Measurements from ENCODE around the gene NR2F6.
A peak's percentile ranks its signal among the peaks of the same experiment; 100 is the strongest.
"Not testable (repeated sequence)": the region's sequence is repeated elsewhere in the genome, so short reads cannot be mapped to it uniquely, and the experiment has no call there.

Gene NR2F6

GRCh38 chr19:17210296-17210695, 35.4 kb downstream of the NR2F6 start:
- no peak for DNase-seq

DNA sequence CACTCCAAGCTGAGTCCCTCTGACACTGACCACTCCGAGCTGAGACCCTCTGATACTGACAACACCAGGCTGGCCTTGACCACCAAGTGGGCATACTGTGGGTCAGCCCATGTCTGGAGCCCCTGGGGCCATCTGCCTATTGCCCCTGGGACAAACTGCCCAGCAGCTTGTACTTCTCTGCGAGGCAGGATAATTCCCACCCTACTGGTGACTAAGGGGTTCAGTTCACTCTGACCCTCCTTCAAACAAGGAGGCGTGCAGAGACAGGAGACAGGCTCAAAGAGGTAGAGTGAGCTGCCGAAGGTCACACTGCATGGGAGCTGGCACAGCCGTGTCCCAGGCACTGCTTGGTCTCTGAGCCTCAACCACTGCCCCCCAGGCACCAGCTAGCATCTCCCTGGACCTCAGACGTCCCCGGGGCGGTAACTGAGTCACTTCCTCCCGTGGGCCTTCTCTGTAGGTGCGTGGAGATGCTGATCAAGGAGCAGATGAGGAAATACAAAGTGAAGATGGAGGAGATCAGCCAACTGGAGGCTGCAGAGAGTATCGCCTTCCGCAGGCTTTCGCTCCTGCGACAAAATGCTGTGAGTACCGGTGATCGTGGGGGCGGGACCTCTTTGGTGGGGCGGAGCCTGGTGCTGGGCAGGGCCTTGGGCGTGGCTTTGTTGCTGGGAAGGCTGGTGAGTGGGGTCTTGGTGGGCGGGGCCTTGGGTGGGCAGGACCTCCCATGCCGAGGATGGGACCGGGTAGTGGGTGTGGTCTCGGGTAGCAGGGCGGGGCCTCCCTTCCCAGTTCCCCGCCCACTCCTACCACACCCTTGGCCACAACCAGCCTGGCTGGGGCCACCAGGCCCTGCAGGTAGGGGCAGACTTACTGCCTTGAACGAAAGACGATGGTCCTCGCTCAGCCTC, 36.3 kb downstream of the NR2F6 start:
- peak; percentile 74 for DNase-seq

GRCh38 chr19:17206736-17207581, 38.8 kb downstream of the NR2F6 start:
- DNase-seq, result no peak

DNA sequence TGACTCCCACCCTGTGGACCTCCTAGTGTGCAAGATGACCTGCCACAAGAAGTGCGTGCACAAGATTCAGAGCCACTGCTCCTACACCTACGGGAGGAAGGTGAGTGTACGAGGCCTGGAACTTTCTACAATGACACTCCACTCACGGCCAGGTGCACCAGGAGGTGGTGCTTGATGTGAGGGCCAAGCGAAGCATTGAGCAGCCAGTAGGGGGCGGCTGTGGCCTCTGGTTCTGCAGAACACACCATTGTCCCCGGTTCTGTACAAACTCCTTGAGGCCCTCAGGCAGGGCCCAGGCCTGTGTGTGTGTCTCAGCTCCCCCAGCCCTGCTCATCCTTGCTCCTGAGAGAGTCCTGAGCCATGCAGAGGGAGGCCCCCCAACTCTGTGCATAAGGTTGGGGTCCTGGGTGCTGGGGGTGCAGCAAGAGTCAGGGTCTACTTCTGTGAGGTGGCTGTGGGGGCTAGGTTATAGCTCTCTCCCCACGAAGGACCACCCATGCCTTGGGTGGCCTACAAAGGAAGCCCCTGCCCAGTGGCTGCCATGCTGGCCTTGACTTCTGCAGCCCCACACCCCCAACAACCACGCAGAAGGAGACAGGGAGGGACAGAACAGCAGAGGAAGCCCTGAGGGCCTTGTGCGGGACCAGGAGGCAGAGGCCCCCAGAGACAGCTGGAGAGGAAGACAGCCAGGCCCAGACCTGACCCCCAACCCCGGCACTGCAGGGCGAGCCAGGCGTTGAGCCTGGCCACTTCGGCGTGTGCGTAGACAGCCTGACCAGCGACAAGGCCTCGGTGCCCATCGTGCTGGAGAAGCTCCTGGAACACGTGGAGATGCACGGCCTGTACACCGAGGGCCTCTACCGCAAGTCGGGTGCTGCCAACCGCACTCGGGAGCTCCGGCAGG, 40.2 kb downstream of the NR2F6 start:
- DNase-seq, result peak; percentile 73

- DNase-seq, result no peak
These were observed 43.0 kb downstream of the NR2F6 start for GRCh38 chr19:17202713-17203112.

DNA sequence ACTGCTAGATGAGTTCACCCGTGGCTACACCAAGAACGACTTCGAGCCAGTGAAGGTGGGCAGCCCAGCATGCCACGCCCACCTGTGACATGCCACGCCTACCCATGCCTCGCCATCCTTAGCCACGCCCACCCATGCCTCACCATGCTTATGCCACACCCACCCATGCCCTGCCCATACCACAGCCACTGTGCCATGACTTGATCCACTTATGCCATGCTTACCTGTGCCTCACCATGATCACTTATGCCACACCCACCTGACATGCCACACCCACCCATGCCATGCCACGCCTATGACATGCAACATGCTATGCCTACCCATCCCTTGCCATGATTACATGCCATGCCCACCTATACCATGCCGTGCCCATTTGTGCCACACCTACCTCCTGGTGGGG, 43.5 kb downstream of the NR2F6 start:
- peak; percentile 60 for DNase-seq

DNA sequence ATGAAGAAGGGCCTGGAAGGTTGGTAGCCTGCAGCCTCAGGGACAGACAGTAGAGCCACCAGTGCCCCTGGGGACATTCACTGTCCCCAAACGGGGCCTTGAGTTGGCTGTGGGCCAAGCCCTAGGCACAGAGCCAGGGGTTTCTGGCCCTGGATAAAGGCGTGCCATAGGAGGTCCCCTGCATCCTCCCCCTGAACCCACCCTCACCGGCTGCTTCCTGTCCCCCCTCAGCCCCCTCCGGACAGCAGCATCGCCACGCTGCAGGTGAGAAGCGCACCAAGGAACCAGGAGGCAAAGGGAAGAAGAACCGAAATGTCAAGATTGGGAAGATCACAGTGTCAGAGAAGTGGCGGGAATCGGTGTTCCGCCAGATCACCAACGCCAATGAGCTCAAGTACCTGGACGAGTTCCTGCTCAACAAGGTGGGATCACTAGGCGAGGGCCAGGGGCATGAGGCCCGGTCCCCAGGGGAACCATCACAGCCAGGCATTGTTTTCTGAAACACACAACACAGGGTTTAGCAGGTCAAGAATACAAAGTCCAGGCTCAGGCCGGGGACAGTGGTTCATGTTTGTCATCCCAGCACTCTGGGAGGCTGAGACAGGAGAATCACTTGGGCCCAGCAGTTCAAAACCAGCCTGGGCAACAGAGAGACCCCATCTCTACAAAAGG, 45.2 kb downstream of the NR2F6 start:
- DNase-seq, result no peak

- DNase-seq, result no peak
These were observed 48.1 kb downstream of the NR2F6 start for GRCh38 chr19:17197666-17198065.

DNA sequence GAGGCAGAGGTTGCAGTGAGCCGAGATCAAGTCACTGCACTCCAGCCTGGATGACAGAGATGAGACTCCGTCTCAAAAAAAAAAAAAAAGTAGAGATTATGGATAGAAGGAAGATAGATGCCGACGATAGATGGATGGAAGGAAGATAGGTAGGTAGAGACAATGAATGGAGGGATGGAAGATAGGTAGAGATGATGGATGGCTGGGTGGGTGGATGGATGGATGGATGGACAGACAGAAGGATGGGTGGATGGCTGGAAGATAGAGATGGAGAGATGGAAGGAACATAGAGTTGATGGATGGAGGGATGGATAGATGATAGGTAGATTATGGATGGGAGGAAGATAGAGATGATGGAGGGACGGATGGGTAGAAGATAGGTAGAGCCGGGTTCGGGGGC, 49.1 kb downstream of the NR2F6 start:
- no peak for DNase-seq

DNA sequence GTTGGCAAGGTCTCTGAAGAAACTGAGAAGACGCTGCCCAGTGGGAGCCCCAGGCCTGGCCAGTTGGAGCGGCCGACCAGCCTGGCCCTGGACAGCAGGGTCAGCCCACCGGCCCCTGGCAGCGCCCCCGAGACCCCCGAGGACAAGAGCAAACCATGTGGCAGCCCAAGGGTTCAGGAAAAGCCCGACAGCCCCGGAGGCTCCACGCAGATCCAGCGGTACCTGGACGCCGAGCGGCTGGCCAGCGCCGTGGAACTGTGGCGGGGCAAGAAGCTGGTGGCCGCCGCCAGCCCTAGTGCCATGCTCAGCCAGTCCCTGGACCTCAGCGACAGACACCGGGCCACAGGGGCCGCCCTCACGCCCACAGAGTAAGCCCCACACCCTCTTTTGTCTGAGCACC, 50.6 kb downstream of the NR2F6 start:
- DNase-seq, result no peak

DNA sequence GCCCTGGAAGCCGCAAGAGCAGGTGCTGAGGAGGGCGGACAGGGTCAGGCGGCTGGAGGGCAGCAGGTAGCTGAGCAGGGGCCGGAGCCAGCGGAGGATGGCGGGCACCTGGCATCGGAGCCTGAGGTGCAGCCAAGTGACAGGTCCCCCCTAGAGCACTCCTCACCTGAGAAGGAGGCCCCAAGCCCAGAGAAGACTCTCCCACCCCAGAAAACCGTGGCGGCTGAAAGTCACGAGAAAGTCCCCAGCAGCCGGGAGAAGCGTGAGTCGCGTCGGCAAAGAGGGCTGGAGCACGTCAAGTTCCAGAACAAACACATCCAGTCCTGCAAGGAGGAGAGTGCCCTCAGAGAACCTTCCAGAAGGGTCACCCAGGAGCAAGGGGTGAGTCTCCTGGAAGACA, 51.1 kb downstream of the NR2F6 start:
- no peak for DNase-seq

GRCh38 chr19:17192751-17193150, 53.0 kb downstream of the NR2F6 start:
- DNase-seq, result no peak

DNA sequence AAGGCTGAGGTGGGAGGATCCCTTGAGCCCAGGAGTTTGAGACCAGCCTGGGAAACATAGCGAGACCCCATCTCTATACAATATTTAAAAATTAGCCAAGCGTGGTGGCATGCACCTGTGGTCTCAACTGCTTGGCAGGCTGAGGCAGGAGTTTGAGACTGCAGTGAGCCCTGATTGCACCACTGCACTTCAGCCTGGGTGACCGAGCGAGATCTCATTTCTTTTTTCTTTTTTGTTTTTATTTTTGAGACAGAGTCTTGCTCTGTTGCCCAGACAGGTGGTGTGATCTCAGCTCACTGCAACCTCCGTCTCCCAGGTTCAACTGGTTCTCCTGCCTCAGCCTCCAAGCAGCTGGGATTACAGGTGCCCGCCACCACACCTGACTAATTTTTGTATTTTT, 54.0 kb downstream of the NR2F6 start:
- DNase-seq, result not testable (repeated sequence)

- no peak for DNase-seq
These were observed 60.1 kb downstream of the NR2F6 start for GRCh38 chr19:17185590-17185989.

DNA sequence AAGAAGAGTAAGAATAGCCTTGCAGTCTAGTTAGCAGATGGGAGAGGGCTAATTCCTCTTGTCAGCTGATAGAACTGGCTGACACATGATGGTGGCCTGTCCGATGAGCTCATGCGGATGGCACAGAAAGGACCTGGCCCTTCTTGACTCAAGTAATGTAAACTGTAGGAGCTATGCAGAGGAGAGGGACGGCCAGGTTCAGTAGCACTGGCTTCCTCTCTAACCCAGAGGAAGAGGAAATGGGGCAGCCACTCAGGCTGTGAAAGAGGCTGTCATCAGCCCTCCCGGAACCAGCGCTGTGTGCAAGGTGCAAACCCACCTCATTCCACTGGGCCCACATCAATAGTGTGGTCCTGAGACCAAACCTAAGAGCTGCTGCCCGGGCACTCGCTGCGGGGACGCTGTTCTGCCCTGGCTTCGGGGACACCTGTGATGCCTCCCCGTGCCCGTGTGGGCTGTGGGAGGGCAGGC, 61.3 kb downstream of the NR2F6 start:
- peak; percentile 42 for DNase-seq

GRCh38 chr19:17183858-17184321, 61.8 kb downstream of the NR2F6 start:
- no peak for DNase-seq

- DNase-seq, result peak; percentile 49
These were observed 62.4 kb downstream of the NR2F6 start for GRCh38 chr19:17183271-17183761.
